H1 (cell line): ENCODE results near the gene AIM2. TPM values are rescaled to one million over a fixed set of nuclear protein-coding genes. Genes with fewer than 3 reads are reported as not detected.

Experiments
- CTCF ChIA-PET: fragments of 300-600 bp; sonication (Branson Sonifier 250); formaldehyde crosslinking; loops from one replicate; lab custom pipeline; 2021; ENCODE audit not compliant: partially characterized antibody; lab: Charles Lee
- POLR2A ChIA-PET: fragments of 300-600 bp; sonication (Branson Sonifier 250); formaldehyde crosslinking; loops from one replicate; lab custom pipeline; 2021; ENCODE audit warnings: inconsistent platforms; ENCODE audit not compliant: partially characterized antibody; lab: Charles Lee
- DNase-seq, 2 experiments: peaks; one replicate each; pipeline versions ENCODE4 v3.0.0 to v3.0.0-alpha.2; 2010 to 2022; ENCODE audit warnings: low spot score in 2 of 2, low read depth in 1 of 2, mixed read lengths in 1 of 2
- FAIRE-seq: peaks from 2 replicates; lab custom pipeline; 2011; peaks lifted over from hg19 to GRCh38; lab: Jason Lieb, UNC
- H2AFZ ChIP-seq: 2 replicates; pipeline ENCODE4 v1.8.1; 2012; ENCODE audit warnings: low read length, inconsistent platforms
- H2AK5ac ChIP-seq: 2 replicates; pipeline ENCODE4 v1.6.1; 2013; ENCODE audit warnings: low read depth, low read length
- H2BK120ac ChIP-seq: replicated peaks from 2 replicates; pipeline ENCODE3; 2013; ENCODE audit warnings: low read depth, low read length, inconsistent platforms
- H2BK12ac ChIP-seq: 2 replicates; pipeline ENCODE4 v1.6.1; 2013; ENCODE audit warnings: low read depth, low read length
- H2BK15ac ChIP-seq: 2 replicates; pipeline ENCODE4 v1.6.1; 2013; ENCODE audit warnings: low read length
- H2BK20ac ChIP-seq: 2 replicates; pipeline ENCODE4 v1.6.1; 2013; ENCODE audit warnings: low read length
- H2BK5ac ChIP-seq: 2 replicates; pipeline ENCODE4 v1.6.1; 2013; ENCODE audit warnings: low read depth, low read length
- H3K14ac ChIP-seq: 2 replicates; pipeline ENCODE4 v1.6.1; 2013; ENCODE audit warnings: inconsistent platforms; ENCODE audit not compliant: insufficient read length
- H3K18ac ChIP-seq: 2 replicates; pipeline ENCODE4 v1.6.1; 2013; ENCODE audit warnings: low read length; ENCODE audit errors: extremely low read depth
- H3K23ac ChIP-seq: 2 replicates; pipeline ENCODE4 v1.6.1; 2013; ENCODE audit warnings: inconsistent platforms; ENCODE audit not compliant: insufficient read length
- H3K23me2 ChIP-seq: 2 replicates; pipeline ENCODE4 v1.6.1; 2013; ENCODE audit warnings: low read depth, low read length
- H3K27ac ChIP-seq: 2 replicates; pipeline ENCODE4 v1.6.1; 2011; ENCODE audit warnings: low read depth, low read length, inconsistent platforms
- H3K27me3 ChIP-seq, 4 experiments: replicated peaks in 1 of 4; 1 replicate in 1 of 4; 2 replicates in 3 of 4; pipeline versions ENCODE4 v1.6.1 to v1.8.1; 2011 to 2013; ENCODE audit warnings: low read length in 3 of 4, mild to moderate bottlenecking in 3 of 4, inconsistent platforms in 2 of 4, mixed read lengths in 2 of 4, moderate library complexity in 1 of 4; ENCODE audit not compliant: control insufficient read depth in 3 of 4, insufficient read depth in 3 of 4; ENCODE audit errors: extremely low read depth in 1 of 4
- H3K36me3 ChIP-seq, 4 experiments: 2 replicates each; pipeline versions ENCODE4 v1.6.1 to v1.8.1; 2011 to 2013; ENCODE audit warnings: mild to moderate bottlenecking in 4 of 4, low read length in 3 of 4, moderate library complexity in 2 of 4, control low read depth in 1 of 4, inconsistent platforms in 1 of 4; ENCODE audit not compliant: insufficient read depth in 4 of 4, control insufficient read depth in 2 of 4
- H3K4ac ChIP-seq: replicated peaks from 2 replicates; pipeline ENCODE3; 2013; ENCODE audit warnings: low read length, low read depth, mixed read lengths, inconsistent platforms; ENCODE audit not compliant: insufficient read length
- H3K4me1 ChIP-seq, 4 experiments: replicated peaks in 1 of 4; 1 replicate in 1 of 4; 2 replicates in 3 of 4; pipeline versions ENCODE4 v1.6.1 to v1.8.1; 2011 to 2013; ENCODE audit warnings: low read length in 3 of 4, inconsistent platforms in 2 of 4, mixed read lengths in 1 of 4; ENCODE audit not compliant: insufficient read depth in 4 of 4, control insufficient read depth in 3 of 4
- H3K4me2 ChIP-seq, 2 experiments: 2 replicates each; pipeline versions ENCODE4 v1.6.1 to v1.8.1; 2011 to 2013; ENCODE audit warnings: low read depth in 2 of 2, low read length in 2 of 2, control low read depth in 1 of 2, inconsistent platforms in 1 of 2, mild to moderate bottlenecking in 1 of 2; ENCODE audit not compliant: insufficient read depth in 1 of 2
- H3K4me3 ChIP-seq, 4 experiments: fragments of 200-600, 300-600 bp in 1 of 4; sonication (generic), shearing (Covaris generic), sonication (Bioruptor Twin) in 1 of 4; 2 replicates each; pipeline versions ENCODE4 v1.5.1 to v1.8.1; 2011 to 2016; ENCODE audit warnings: low read length in 4 of 4, low read depth in 3 of 4, control low read depth in 2 of 4, inconsistent platforms in 2 of 4, mild to moderate bottlenecking in 2 of 4, mixed read lengths in 1 of 4, moderate library complexity in 1 of 4; ENCODE audit not compliant: insufficient read depth in 2 of 4; ENCODE audit errors: extremely low read depth in 1 of 4
- H3K56ac ChIP-seq: replicated peaks from 2 replicates; pipeline ENCODE3; 2013; ENCODE audit warnings: low read depth, mild to moderate bottlenecking, mixed read lengths, low read length, inconsistent platforms; ENCODE audit not compliant: insufficient read length
- H3K79me1 ChIP-seq: 2 replicates; pipeline ENCODE4 v1.6.1; 2013; ENCODE audit warnings: low read depth, low read length, control low read depth
- H3K79me2 ChIP-seq, 2 experiments: 2 replicates each; pipeline versions ENCODE4 v1.6.1 to v1.8.1; 2012 to 2013; ENCODE audit warnings: low read length in 2 of 2, mild to moderate bottlenecking in 2 of 2, inconsistent platforms in 1 of 2; ENCODE audit not compliant: insufficient read depth in 2 of 2, control insufficient read depth in 1 of 2
- H3K9ac ChIP-seq, 4 experiments: replicated peaks in 1 of 4; 1 replicate in 1 of 4; 2 replicates in 3 of 4; pipeline versions ENCODE4 v1.6.1 to v1.8.1; 2011 to 2013; ENCODE audit warnings: low read depth in 3 of 4, low read length in 3 of 4, control low read depth in 2 of 4, mild to moderate bottlenecking in 2 of 4, moderate library complexity in 2 of 4, inconsistent platforms in 1 of 4; ENCODE audit errors: extremely low read depth in 1 of 4
- H3K9me3 ChIP-seq, 2 experiments: 2 replicates each; pipeline versions ENCODE4 v1.6.1 to v1.8.1; 2012 to 2013; ENCODE audit warnings: mild to moderate bottlenecking in 2 of 2, moderate library complexity in 2 of 2, control low read depth in 1 of 2, inconsistent platforms in 1 of 2, low read depth in 1 of 2, low read length in 1 of 2, mixed read lengths in 1 of 2; ENCODE audit not compliant: insufficient read depth in 2 of 2
- H4K20me1 ChIP-seq, 2 experiments: replicated peaks in 1 of 2; 2 replicates each; pipeline versions ENCODE3 to v1.8.1; 2011 to 2013; ENCODE audit warnings: inconsistent platforms in 2 of 2, low read length in 2 of 2, mild to moderate bottlenecking in 1 of 2; ENCODE audit not compliant: insufficient read depth in 2 of 2, control insufficient read depth in 1 of 2
- H4K5ac ChIP-seq: 2 replicates; pipeline ENCODE4 v1.6.1; 2013; ENCODE audit warnings: low read length, low read depth, mixed read lengths, inconsistent platforms; ENCODE audit not compliant: insufficient read length
- H4K8ac ChIP-seq: 2 replicates; pipeline ENCODE4 v1.8.0; 2013; ENCODE audit warnings: mild to moderate bottlenecking, moderate library complexity, low read length, inconsistent platforms; ENCODE audit not compliant: insufficient read depth; ENCODE audit errors: extremely low read depth
- H4K91ac ChIP-seq: replicated peaks from 2 replicates; pipeline ENCODE3; 2013; ENCODE audit warnings: low read length, mixed read lengths, inconsistent platforms; ENCODE audit not compliant: insufficient read length
- CHD1 ChIP-seq: IDR thresholded peaks from 2 replicates; pipeline ENCODE4 v1.6.1; 2012; ENCODE audit warnings: low read depth, low read length, improper control_type of control experiment
- EP300 ChIP-seq, 2 experiments: IDR thresholded peaks; 1 replicate in 1 of 2; 2 replicates in 1 of 2; pipeline ENCODE4 v1.6.1; 2011 to 2012; ENCODE audit warnings: low read depth in 2 of 2, low read length in 2 of 2, mild to moderate bottlenecking in 2 of 2, borderline replicate concordance in 1 of 2, inconsistent platforms in 1 of 2, moderate library complexity in 1 of 2
- POU5F1 ChIP-seq: IDR thresholded peaks from 2 replicates; pipeline ENCODE4 v1.6.1; 2011; ENCODE audit warnings: low read depth, mild to moderate bottlenecking, low read length, moderate library complexity
- RBBP5 ChIP-seq: IDR thresholded peaks from 2 replicates; pipeline ENCODE4 v1.7.1; 2012; ENCODE audit warnings: low read depth, mild to moderate bottlenecking, inconsistent platforms, low read length, moderate library complexity, borderline replicate concordance
- SRF ChIP-seq: IDR thresholded peaks from 2 replicates; pipeline ENCODE4 v1.6.1; 2011; ENCODE audit warnings: mild to moderate bottlenecking, low read depth, low read length, moderate library complexity
- TAF1 ChIP-seq: IDR thresholded peaks from 2 replicates; pipeline ENCODE4 v1.6.1; 2011; ENCODE audit warnings: mild to moderate bottlenecking, low read depth, low read length
- TEAD4 ChIP-seq: IDR thresholded peaks from 2 replicates; pipeline ENCODE4 v1.6.1; 2012; ENCODE audit warnings: low read depth, low read length, inconsistent platforms, mixed read lengths
- WGBS, 2 experiments: shearing (Covaris generic) in 1 of 2; methylation state at CpG; one replicate each; pipeline versions ENCODE4 v1.1.6 to v1.1.7; 2013 to 2015; ENCODE audit warnings: low lambda C conversion rate in 2 of 2, mixed read lengths in 2 of 2, inconsistent platforms in 1 of 2, low coverage in 1 of 2, missing lambda C conversion rate in 1 of 2; ENCODE audit not compliant: insufficient replicate concordance in 2 of 2, insufficient coverage in 1 of 2, insufficient read length in 1 of 2; ENCODE audit errors: extremely low coverage in 1 of 2, missing lambda C conversion rate in 1 of 2; 5-methylcytosine and 5-hydroxymethylcytosine counted together
- polyA plus RNA-seq, 7 experiments: library from polyadenylated mRNA; depleted of rRNA in 3 of 7; stranded (reverse) in 5 of 7; unstranded in 2 of 7; fragments of >200 nt in 5 of 7; fragments of 200-250 nt in 2 of 7; gene quantifications; 1 replicate in 5 of 7; 2 replicates in 1 of 7; 4 replicates in 1 of 7; pipeline versions ENCODE4 v1.2.1 to v1.2.3, GENCODE V29; 2011 to 2013; ENCODE audit warnings: missing spikeins in 2 of 7, mixed read lengths in 2 of 7
- total RNA-seq: library from RNA; stranded (reverse); fragmentation: NEBNext Ultra II Directional; extraction: Animal tissue kit (Norgen Biotek cat#: 25700); gene quantifications from 2 replicates; pipeline ENCODE4 v1.2.1, GENCODE V29; 2021
- TF ChIP-seq, protein P1 (sequence below): IDR thresholded peaks from 2 replicates; pipeline ENCODE4 v1.6.1; 2011; ENCODE audit warnings: low read depth, mild to moderate bottlenecking, low read length; ENCODE audit not compliant: insufficient read depth

AIM2 gene
- total and polyA plus RNA-seq, 2 of the 8 experiments (the other 6 are each of a cell fraction or from before 2014, with no cell fraction given): 0.21 to 2.1 TPM

DNA sequence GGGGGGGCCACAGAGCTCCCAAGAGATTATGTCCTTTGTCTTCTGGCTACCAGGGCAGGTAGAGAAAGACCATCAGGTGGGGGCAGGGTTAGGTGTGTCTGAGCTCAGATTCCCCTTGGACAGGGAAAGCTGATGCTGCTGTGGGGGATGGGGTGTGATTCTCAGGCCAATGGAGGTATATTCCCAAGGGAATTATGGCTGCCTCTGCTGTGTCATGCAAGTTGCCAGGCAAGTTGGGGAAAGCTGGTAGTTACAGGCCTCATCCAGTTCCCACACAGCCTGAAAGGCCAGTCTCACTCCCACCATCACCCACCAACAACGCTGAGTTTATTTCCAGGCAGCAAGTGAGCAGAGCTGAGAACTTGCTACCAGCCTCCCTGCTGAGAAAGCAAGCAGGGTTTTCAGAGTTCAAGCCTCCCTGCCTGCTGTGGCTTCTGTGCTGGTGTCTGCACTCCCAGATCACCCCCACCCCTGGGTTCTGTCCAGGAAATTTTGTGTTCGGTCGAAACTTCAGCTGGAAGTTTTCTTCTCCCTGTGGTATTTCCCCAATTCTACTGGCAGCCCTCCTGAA, 45.6 kb downstream of the AIM2 start:
- peaks cover 0 to 4% (median 1%) of the 10 kb centered on the region in 4 experiments; a peak in 3 of 7 replicates for H3K4me1 ChIP-seq
- H2BK20ac ChIP-seq: 0 out of 2 replicates have a peak overlapping the region, but pooled peaks have one; percentile 86
- no peaks in the 10 kb centered on the region for H3K36me3 ChIP-seq
- H3K4me3 ChIP-seq: no peak overlapping the region
- TF ChIP-seq EP300 (IDR thresholded peaks at IDR 0.05; ENCODE audit: borderline replicate concordance in 1 of 2, low read depth in 2 of 2, low read length in 2 of 2): no peak
- no peak for TF ChIP-seq SRF
- no peak for TF ChIP-seq POU5F1
- no peak for TF ChIP-seq TAF1
- no peak for TF ChIP-seq RBBP5
- TF ChIP-seq TEAD4: no peak
- TF ChIP-seq, protein P1, sequence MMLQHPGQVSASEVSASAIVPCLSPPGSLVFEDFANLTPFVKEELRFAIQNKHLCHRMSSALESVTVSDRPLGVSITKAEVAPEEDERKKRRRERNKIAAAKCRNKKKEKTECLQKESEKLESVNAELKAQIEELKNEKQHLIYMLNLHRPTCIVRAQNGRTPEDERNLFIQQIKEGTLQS: no peak
- TF ChIP-seq CHD1: no peak
- TF ChIP-seq, all 59 proteins: peak for 0
- H3K9me3 ChIP-seq: no peaks in the 10 kb centered on the region
- H4K5ac ChIP-seq: no peak overlapping the region
- H3K56ac ChIP-seq: no peak overlapping the region
- peak overlapping the region; percentile 83 for H2BK120ac ChIP-seq
- H2AFZ ChIP-seq: peak overlapping the region; percentile 66; the same call in 1 of the 2 replicates
- H3K9ac ChIP-seq: no peak overlapping the region
- FAIRE-seq: no peak
- H3K27me3 ChIP-seq: no peaks in the 10 kb centered on the region
- H2AK5ac ChIP-seq: no peak overlapping the region
- H3K4me2 ChIP-seq: peak overlapping the region in 1 of 2 experiments; percentile 16; a peak in 2 of 4 replicates
- H4K91ac ChIP-seq: no peak overlapping the region
- H2BK12ac ChIP-seq: peak overlapping the region; percentile 68; the same call in 1 of the 2 replicates
- H3K79me2 ChIP-seq: no peaks in the 10 kb centered on the region
- H3K79me1 ChIP-seq: no peaks in the 10 kb centered on the region
- H3K14ac ChIP-seq: no peak overlapping the region
- WGBS, 2 experiments: 94% methylated on average over 3 of the region's 3 CpGs; no CpG with 5 or more reads in 1 of the 2 experiments
- no peak overlapping the region for H3K27ac ChIP-seq
- H4K8ac ChIP-seq: no peak overlapping the region; the same call in 1 of the 2 replicates
- H3K18ac ChIP-seq: no peak overlapping the region; the same call in 1 of the 2 replicates
- no peak overlapping the region for H3K23ac ChIP-seq
- ChIA-PET POLR2A (no interaction called here), CTCF (interaction anchor here (0.6 to 1.4 kb wide), 4 partner anchors 22 to 833 kb away, joined by 4 read pairs; no protein-coding TSS in a partner anchor)
- H2BK5ac ChIP-seq: no peak overlapping the region
- DNase-seq: no peak
- H2BK15ac ChIP-seq: no peak overlapping the region
- H4K20me1 ChIP-seq: no peaks in the 10 kb centered on the region
- no peaks in the 10 kb centered on the region for H3K23me2 ChIP-seq
- peak overlapping the region; percentile 94 for H3K4ac ChIP-seq
